Measurements from ENCODE around the gene CDH13. TPM values are rescaled to one million over a fixed set of nuclear protein-coding genes. Genes with fewer than 3 reads are reported as not detected.

Gene CDH13
- total and polyA plus RNA-seq, 9 donors: 1.9 to 34.2 (median 4.8) TPM

DNA sequence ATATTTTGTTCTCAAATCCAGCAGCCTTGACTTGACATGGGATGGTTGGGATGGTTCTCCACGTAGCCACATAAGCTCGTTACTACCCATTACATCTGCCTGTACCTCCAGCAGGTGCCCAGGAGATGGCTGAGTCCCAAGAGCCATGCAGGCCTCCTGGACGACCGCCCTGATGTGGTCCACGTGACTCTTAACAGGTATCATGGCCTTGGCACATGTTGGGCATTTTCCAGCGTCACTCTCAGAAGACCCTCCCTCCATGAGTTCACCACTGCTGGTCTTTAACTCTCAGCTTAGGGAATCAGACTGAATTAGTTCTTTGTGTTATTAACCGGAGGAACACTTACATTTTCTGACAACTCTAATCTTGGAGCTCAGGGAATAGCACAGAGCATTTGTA, 161.5 kb downstream of the CDH13 start:
- Histone ChIP-seq H3K4me3 (no peak overlapping the region), H3K4me1 (ENCODE audit: insufficient read depth) (no peaks in the 10 kb centered on the region), H3K27me3 (no peaks in the 10 kb centered on the region), H3K36me3 (no peaks in the 10 kb centered on the region), H3K9me3 (no peaks in the 10 kb centered on the region), H3K27ac (no peak overlapping the region)
- intact Hi-C loops (cut with DNase I): no loop called here
- TF ChIP-seq POLR2A (IDR thresholded peaks at IDR 0.05) (no peak), EP300 (IDR thresholded peaks at IDR 0.05) (no peak)
- TF ChIP-seq, protein P1, sequence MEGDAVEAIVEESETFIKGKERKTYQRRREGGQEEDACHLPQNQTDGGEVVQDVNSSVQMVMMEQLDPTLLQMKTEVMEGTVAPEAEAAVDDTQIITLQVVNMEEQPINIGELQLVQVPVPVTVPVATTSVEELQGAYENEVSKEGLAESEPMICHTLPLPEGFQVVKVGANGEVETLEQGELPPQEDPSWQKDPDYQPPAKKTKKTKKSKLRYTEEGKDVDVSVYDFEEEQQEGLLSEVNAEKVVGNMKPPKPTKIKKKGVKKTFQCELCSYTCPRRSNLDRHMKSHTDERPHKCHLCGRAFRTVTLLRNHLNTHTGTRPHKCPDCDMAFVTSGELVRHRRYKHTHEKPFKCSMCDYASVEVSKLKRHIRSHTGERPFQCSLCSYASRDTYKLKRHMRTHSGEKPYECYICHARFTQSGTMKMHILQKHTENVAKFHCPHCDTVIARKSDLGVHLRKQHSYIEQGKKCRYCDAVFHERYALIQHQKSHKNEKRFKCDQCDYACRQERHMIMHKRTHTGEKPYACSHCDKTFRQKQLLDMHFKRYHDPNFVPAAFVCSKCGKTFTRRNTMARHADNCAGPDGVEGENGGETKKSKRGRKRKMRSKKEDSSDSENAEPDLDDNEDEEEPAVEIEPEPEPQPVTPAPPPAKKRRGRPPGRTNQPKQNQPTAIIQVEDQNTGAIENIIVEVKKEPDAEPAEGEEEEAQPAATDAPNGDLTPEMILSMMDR (IDR thresholded peaks at IDR 0.05): no peak
- 53 to 78% (median 65%) methylated on average over 7 of the region's 7 CpGs for WGBS, 3 donors
- DNase-seq: no peak

DNA sequence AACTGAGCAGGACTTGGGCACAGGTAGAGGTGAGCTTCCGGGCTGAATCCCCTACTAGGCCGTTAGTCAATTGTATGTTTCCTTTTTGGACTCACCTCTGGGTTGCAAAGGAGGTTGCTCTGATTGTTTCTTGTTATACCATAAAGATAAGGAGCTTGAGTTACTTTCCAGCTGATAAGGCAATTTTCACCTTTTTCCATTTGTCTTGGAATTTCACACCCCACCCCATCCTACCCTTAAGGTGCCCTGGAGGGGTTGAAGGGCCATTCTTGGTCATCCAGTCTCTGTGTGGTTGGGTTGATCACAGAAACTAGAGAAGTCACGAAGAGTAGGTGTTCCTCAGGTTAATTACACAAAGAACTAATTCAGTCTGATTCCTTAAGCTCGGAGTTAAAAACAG, 162.2 kb downstream of the CDH13 start:
- Histone ChIP-seq H3K27ac (no peak overlapping the region), H3K4me1 (ENCODE audit: insufficient read depth) (no peaks in the 10 kb centered on the region), H3K27me3 (no peaks in the 10 kb centered on the region), H3K4me3 (no peak overlapping the region), H3K36me3 (no peaks in the 10 kb centered on the region), H3K9me3 (no peaks in the 10 kb centered on the region)
- no peak for DNase-seq
- intact Hi-C loops (cut with DNase I): no loop called here
- 68 to 87% (median 75%) methylated on average over 4 of the region's 4 CpGs for WGBS, 3 donors
- TF ChIP-seq POLR2A (IDR thresholded peaks at IDR 0.05): no peak
- TF ChIP-seq, protein P1 (IDR thresholded peaks at IDR 0.05): no peak
- no peak for TF ChIP-seq EP300 (IDR thresholded peaks at IDR 0.05)

DNA sequence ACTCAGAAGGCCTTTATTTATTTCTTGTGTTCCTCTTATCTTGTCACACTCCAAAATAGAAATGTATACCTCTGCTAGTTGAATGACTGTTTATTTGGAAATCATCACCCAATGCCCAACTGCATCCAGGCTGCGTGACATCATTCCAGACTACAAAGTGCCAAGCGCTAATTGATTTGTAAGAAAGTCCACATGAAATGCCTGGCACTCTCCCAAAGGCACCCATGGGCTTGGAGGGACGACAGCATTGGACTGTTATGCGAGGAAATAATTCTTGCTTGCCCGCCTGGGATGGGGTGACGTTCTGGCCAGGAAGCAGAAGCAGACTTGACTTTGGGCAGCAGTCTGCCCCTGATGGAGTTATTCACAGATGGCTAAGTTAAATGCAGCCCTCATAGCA, 165.9 kb downstream of the CDH13 start:
- H3K27me3 ChIP-seq: no peaks in the 10 kb centered on the region
- no peaks in the 10 kb centered on the region for H3K36me3 ChIP-seq
- H3K4me1 ChIP-seq (ENCODE audit: insufficient read depth): no peaks in the 10 kb centered on the region
- no peaks in the 10 kb centered on the region for H3K9me3 ChIP-seq
- TF ChIP-seq, protein P1 (IDR thresholded peaks at IDR 0.05): no peak
- no peak for TF ChIP-seq EP300 (IDR thresholded peaks at IDR 0.05)
- TF ChIP-seq POLR2A (IDR thresholded peaks at IDR 0.05): no peak
- 82 to 91% (median 86%) methylated on average over 6 of the region's 6 CpGs for WGBS, 3 donors
- no peak for DNase-seq
- no peak overlapping the region for H3K27ac ChIP-seq
- no peak overlapping the region for H3K4me3 ChIP-seq
- intact Hi-C loops (cut with DNase I): no loop called here

DNA sequence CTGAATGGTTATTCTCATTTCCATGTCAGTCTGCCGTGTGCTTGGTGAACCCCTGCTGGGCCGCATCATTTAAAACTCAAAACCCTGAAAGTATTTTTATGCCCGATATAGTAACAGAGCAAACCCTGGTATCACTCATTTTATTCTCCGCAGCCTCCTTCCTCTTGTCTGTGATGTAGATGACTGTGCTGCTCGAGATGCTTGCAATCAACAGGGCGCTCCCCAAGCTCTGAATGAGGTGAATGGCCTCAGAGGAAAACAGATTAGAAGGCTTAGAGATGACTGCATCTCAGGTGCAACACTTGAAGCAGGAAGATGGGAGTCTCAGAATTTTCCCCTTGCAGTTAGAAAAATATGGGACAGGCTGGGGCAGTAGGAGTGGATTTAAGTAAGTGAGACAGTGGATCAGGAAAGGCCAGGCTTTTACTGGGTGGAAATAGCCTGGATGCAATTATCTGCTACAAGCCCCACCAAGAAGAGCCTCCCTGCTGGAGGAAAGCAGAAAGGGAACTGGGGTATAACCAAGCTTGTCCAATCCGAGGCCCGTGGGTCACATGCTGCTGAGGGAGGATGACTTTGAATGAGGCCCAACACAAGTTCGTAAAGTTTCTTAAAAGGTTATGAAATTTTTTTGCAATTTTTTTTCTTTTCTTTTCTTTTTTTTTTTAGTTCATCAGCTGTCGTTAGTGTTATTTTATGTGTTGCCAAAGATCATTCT, 166.9 kb downstream of the CDH13 start:
- 60 to 66% (median 65%) methylated on average over 10 of the region's 10 CpGs for WGBS, 3 donors
- no peak for DNase-seq
- TF ChIP-seq, protein P1 (IDR thresholded peaks at IDR 0.05): no peak
- TF ChIP-seq POLR2A (IDR thresholded peaks at IDR 0.05) (no peak), EP300 (IDR thresholded peaks at IDR 0.05) (no peak)

More for the DNA sequence above, 166.9 kb downstream of the CDH13 start:
- Histone ChIP-seq H3K36me3 (no peaks in the 10 kb centered on the region), H3K27me3 (no peaks in the 10 kb centered on the region), H3K27ac (no peak overlapping the region), H3K4me3 (no peak overlapping the region), H3K4me1 (ENCODE audit: insufficient read depth) (no peaks in the 10 kb centered on the region), H3K9me3 (no peaks in the 10 kb centered on the region)
- intact Hi-C loops (cut with DNase I): no loop called here
